HEK293 (cell line): Measurements from ENCODE around the gene TMEM114.

Experiments used
- SALL2 ChIP-seq: fragments of 450-650 bp; formaldehyde crosslinking; IDR thresholded peaks from 2 replicates; pipeline ENCODE4 v1.5.0; 2017; ENCODE audit warnings: missing biosample characterization, mild to moderate bottlenecking, missing genetic modification characterization, borderline replicate concordance
- TF ChIP-seq, protein P1 (sequence below): fragments of 450-650 bp; formaldehyde crosslinking; IDR thresholded peaks from 2 replicates; pipeline ENCODE4 v1.5.1; 2016; ENCODE audit warnings: missing biosample characterization, missing genetic modification characterization
- TF ChIP-seq, protein P2 (sequence below): fragments of 450-650 bp; formaldehyde crosslinking; IDR thresholded peaks from 2 replicates; pipeline ENCODE4 v1.5.1; 2016; ENCODE audit warnings: missing biosample characterization, missing genetic modification characterization
- TF ChIP-seq, protein P3 (sequence below): fragments of 450-650 bp; formaldehyde crosslinking; IDR thresholded peaks from 2 replicates; pipeline ENCODE4 v1.5.1; 2016; ENCODE audit warnings: missing biosample characterization, missing genetic modification characterization

DNA sequence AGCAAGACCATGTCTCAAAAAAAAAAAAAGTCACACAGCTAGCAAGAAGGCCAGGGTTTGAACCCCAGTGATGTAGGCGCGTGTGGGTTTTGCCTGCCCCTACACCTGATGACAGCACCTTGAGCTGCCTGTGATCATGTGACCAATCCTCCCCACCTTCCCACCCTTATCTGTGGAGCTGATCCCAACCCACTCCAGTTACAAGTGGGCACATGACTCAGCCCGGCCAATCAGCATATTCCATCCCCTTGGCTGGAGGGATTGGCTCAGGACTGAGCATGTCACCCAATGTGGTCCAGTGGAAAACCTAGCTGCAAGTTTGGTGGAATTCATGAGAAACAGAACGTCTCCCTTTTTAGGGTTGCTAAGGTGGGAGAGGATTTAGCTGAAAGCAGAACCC lies 6.6 kb downstream of the TMEM114 start:
- no peak for TF ChIP-seq SALL2 (tag by site-specific recombination)
- TF ChIP-seq, protein P1, sequence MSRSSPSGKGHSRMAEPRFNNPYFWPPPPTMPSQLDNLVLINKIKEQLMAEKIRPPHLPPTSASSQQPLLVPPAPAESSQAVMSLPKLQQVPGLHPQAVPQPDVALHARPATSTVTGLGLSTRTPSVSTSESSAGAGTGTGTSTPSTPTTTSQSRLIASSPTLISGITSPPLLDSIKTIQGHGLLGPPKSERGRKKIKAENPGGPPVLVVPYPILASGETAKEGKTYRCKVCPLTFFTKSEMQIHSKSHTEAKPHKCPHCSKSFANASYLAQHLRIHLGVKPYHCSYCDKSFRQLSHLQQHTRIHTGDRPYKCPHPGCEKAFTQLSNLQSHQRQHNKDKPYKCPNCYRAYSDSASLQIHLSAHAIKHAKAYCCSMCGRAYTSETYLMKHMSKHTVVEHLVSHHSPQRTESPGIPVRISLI (tag by site-specific recombination), result no peak
- TF ChIP-seq, protein P2, sequence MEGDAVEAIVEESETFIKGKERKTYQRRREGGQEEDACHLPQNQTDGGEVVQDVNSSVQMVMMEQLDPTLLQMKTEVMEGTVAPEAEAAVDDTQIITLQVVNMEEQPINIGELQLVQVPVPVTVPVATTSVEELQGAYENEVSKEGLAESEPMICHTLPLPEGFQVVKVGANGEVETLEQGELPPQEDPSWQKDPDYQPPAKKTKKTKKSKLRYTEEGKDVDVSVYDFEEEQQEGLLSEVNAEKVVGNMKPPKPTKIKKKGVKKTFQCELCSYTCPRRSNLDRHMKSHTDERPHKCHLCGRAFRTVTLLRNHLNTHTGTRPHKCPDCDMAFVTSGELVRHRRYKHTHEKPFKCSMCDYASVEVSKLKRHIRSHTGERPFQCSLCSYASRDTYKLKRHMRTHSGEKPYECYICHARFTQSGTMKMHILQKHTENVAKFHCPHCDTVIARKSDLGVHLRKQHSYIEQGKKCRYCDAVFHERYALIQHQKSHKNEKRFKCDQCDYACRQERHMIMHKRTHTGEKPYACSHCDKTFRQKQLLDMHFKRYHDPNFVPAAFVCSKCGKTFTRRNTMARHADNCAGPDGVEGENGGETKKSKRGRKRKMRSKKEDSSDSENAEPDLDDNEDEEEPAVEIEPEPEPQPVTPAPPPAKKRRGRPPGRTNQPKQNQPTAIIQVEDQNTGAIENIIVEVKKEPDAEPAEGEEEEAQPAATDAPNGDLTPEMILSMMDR (tag by site-specific recombination), result no peak
- TF ChIP-seq, protein P3, sequence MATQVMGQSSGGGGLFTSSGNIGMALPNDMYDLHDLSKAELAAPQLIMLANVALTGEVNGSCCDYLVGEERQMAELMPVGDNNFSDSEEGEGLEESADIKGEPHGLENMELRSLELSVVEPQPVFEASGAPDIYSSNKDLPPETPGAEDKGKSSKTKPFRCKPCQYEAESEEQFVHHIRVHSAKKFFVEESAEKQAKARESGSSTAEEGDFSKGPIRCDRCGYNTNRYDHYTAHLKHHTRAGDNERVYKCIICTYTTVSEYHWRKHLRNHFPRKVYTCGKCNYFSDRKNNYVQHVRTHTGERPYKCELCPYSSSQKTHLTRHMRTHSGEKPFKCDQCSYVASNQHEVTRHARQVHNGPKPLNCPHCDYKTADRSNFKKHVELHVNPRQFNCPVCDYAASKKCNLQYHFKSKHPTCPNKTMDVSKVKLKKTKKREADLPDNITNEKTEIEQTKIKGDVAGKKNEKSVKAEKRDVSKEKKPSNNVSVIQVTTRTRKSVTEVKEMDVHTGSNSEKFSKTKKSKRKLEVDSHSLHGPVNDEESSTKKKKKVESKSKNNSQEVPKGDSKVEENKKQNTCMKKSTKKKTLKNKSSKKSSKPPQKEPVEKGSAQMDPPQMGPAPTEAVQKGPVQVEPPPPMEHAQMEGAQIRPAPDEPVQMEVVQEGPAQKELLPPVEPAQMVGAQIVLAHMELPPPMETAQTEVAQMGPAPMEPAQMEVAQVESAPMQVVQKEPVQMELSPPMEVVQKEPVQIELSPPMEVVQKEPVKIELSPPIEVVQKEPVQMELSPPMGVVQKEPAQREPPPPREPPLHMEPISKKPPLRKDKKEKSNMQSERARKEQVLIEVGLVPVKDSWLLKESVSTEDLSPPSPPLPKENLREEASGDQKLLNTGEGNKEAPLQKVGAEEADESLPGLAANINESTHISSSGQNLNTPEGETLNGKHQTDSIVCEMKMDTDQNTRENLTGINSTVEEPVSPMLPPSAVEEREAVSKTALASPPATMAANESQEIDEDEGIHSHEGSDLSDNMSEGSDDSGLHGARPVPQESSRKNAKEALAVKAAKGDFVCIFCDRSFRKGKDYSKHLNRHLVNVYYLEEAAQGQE (tag by site-specific recombination), result no peak
